RKO (cell line): ENCODE data around the gene DHCR7.
A peak's percentile ranks its signal among the peaks of the same experiment; 100 is the strongest.

Experiments
- DNase-seq: peaks from one replicate; pipeline ENCODE4 v3.0.0-alpha.2; 2016; ENCODE audit warnings: low spot score

DHCR7 gene

DNA sequence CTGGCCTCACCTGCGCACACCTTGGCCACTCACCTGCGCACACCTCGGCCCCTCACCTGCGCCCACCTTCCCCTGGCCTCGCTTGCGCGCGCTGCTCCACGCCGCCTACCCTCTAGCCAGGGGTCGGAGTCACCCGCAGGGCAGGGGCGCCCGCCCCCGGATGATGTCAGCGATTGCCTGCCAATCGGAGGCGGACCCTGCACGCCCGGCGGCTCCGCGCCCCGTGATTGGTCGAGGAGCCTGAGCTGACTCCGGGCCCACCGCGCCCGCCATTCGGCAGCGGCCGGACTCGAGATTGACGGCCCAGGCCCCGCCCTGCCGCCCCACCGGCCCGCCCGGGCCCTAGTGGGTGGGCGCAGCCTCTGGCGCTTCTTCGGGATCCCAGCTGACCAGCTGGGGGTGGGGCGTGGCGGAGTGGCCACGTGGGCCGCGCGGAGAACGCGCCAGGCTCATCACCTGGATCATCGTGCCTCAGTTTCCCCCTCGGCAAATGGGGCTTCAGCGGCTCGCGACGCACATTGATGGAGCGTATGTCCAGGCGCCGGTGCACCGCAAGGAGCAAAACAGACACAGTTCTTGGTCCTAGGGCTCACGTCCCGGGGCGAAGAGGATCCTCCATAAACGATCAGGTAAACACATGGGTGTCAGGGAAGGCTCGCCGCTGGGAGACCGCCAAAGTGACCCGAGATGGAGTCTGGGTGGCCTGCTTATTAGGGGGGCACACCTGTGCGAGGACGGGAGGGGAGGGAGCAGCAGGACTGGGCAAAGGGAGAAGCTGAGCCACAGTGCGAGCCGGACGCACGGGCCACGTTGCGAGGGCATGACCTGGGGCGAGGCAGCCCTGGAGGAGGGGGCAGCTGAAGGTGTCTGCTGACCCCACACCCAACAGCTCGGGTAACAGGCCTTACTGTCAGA is at the start of gene DHCR7:
TSS of gene DHCR7 (minus strand) at position 137 of the 915 bp plus-strand sequence. CDS start 3,441 bp downstream, outside the sequence.
- DNase-seq, result peak; percentile 95

DNA sequence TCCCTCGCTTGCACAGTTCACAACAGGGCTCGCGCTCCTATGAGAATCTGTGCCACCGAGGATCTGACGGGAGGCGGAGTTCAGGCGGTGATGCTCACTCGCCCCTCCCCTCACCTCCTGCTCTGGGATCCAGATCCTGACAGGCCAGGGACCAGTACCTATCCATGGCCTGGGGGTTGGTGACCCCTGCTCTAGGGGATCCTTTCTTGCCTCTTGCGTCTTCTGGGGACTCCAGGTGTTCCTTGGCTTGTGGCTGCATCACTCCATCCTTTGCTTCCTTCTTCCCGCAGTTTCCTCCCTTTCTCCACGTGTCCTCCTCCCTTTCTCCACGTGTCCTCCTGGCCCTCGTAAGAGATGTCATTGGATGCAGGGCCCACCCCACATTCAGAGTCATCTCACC is 48.2 kb upstream of the DHCR7 start:
- DNase-seq, result no peak

DNA sequence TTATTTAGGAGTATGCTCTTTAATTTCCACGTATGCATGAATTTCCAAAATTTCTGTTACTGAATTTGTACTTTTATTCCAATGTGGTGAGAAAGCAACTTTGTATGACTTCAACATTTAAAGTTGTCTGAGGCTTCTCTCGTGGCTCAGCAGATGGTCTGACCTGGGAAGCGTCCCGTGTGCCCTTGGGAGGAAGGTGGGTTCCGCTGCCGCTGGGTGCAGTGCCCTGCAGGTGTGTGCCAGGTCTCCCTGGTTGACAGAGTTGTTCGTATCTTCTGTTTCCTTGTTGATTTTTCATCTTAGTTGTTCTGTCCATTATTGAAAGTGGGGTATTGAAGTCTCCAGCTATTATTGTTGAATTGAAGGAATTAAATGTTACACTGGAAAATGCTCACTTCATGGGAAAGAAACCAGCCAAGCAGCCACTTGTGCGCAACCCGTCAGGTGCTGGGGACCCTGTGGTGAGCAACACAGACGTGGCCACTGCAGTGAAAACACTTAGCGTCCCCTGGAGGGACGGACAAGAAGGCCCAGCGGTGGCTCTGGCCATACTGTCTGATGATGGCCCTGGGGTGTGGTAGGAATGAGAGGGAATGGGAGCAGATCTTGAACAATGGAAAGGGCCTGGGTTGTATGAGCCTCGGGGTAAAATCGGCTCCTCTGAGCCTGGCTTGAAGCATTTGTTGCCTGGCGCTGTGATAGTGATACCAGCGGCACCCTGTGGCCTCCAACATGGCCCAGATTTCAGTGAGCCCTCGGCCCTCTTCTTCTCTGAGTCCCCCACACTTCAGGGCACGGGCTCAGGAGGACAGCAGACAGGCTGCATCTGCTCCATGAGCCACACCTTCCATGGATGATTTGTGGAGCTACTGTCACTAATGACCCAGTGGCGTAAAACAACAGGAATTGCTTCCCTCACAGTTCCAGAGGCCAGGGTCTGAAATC is 47.4 kb upstream of the DHCR7 start:
- DNase-seq, result no peak

DNA sequence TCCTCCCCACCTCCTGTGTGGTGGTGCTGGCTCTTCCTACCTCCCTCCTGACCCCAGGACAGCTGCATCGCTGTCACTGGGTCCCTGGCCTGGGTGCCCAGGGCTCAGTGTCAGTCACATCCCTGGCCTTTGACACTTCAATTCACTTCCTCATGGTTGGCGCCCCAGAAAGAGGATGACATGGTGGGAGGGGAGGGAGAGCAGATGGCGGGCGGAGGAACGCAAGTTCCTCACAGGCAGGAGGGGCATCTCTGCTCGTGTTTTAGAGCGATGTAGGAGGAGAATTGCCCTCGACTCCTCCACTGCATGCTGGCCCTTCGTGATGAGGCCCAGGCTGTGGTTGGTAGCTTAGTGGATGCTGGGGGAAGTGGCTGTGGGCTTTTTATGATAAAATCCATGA is 43.7 kb upstream of the DHCR7 start:
- no peak for DNase-seq

DNA sequence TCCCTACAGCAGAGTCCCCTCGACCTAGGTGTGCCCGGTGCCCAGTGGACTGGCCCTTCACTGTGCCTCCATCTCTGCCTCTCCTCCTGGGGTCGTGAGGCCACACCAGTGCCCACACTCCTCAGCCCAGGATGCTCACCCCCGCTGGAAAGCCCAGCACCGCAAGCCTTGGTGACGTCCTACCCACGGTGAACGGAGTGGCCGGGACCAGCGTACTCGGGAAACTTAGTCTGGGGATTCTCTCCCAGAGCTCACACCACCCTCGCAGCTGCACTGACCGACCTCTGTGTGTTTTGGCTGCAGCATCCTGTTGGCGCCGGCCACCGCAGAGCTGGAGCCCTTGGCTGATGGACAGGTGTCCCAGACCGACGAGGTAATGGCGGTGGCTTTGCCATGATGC is 43.3 kb upstream of the DHCR7 start:
- no peak for DNase-seq

DNA sequence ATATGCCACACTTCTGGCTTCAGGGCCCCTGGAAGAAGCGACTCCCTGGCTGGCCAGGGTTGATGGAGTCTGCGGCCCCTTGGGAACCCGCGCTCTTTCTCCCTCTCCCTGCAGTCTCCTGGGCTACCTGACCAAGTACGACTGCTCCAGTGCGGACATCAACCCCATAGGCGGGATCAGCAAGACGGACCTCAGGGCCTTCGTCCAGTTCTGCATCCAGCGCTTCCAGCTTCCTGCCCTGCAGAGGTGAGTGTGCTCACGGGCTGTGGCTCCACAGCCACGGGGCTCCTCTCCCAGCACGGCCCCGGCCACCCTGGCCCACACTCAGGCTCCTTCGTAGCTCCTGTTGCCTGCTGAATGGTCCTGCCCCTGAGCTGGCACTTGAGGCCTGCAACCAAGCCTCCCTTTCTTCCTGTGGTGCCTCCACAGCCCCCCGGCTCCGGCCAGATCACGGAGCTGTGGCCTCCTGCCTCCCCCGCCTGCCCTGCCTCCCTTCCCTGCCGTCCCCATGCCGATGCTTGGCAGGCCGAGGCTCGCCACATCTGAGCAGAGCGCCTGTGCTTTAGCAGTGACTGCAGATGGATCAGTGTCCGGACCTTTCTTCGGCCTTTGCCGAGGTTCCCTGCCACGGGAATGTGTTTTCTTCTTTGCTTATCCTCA is 42.7 kb upstream of the DHCR7 start:
- DNase-seq, result no peak

GRCh38 chr11:71490044-71490730 is 42.0 kb upstream of the DHCR7 start:
- no peak for DNase-seq

GRCh38 chr11:71489311-71490043 is 41.3 kb upstream of the DHCR7 start:
- no peak for DNase-seq

DNA sequence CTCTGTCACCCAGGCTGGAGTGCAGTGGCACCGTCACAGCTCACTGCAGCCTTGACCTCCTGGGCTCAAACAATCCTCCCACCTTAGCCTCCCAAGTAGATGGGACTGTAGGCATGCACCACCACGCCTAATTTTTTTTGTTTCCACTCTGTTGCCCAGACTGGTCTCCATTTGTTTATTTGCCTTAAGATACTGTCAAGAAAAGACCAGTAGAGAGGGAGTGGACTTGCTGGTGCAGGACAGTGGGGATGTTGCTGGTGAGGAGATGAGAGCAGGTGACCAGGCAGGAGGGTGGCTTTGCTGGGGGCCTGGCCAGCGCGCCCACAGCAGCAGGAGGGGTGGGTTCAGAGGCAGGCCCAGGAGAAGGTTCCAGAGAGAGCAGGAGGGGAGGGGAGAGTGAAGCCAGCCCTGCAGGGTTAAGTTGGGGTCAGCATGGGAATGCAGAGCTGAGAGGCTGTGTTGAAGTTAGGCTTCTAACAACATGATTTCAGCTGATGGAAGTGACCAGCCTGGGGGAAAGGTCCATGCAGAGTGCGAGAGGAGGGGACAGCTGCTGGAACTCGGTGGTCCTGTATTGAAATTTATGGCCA is 40.6 kb upstream of the DHCR7 start:
- DNase-seq, result no peak

DNA sequence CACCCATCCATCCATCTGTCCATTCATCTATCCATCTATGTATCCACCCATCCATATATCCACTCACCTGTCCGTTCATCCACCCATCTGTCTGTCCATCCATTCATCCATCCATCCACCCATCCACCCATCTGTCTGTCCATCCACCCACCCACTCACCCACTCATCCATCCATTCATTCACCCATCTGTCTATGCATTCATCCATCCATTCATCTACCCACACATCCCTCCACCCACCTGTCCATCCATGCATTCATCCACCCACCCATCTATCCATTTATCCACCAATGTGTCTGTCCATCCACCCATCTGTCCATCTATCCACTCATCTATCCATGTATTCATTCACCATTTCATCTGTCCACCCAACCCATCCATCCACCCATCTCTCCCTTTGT is 38.1 kb upstream of the DHCR7 start:
- no peak for DNase-seq

- no peak for DNase-seq
Observed at GRCh38 chr11:71485466-71485865, 37.3 kb upstream of the DHCR7 start.

DNA sequence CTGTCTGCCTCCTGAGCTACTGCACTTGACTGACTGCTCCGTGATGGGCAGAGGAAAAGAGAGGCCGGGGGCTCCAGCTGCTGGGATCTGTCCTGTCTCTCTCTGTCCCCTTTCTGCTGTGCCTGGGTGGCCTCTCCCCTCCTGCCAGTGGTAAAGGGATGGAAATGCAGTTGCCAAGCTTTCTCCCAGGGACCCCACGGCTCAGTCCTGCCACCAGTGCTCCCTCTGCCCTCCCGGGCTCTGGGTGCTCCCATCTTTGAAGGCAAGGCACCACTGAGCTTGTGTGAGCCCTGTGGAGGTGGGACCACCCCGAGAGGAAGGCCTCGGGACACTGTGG is 36.8 kb upstream of the DHCR7 start:
- DNase-seq, result no peak

GRCh38 chr11:71484248-71485062 is 36.3 kb upstream of the DHCR7 start:
- DNase-seq, result no peak

- no peak for DNase-seq
Observed at GRCh38 chr11:71483692-71484091, 35.5 kb upstream of the DHCR7 start.

GRCh38 chr11:71482746-71483364 is 34.7 kb upstream of the DHCR7 start:
- DNase-seq, result no peak

DNA sequence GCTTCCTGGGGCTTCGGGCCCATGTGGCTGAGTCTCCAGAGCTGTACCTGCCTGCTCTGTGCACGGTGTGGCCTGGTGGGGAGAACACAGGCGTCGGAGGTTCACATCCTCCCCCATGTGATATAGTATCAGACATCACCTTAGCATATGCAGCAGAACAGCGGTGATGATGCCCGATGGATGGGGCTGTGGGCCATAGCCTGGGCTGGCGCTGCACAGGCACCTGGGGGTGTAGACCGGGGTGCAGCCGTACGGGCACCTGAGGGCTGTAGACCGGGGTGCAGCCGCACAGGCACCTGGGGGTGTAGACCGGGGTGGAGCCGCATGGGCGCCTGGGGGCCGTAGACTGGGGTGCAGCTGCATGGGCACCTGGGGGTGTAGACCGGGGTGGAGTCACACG is 34.0 kb upstream of the DHCR7 start:
- no peak for DNase-seq

DNA sequence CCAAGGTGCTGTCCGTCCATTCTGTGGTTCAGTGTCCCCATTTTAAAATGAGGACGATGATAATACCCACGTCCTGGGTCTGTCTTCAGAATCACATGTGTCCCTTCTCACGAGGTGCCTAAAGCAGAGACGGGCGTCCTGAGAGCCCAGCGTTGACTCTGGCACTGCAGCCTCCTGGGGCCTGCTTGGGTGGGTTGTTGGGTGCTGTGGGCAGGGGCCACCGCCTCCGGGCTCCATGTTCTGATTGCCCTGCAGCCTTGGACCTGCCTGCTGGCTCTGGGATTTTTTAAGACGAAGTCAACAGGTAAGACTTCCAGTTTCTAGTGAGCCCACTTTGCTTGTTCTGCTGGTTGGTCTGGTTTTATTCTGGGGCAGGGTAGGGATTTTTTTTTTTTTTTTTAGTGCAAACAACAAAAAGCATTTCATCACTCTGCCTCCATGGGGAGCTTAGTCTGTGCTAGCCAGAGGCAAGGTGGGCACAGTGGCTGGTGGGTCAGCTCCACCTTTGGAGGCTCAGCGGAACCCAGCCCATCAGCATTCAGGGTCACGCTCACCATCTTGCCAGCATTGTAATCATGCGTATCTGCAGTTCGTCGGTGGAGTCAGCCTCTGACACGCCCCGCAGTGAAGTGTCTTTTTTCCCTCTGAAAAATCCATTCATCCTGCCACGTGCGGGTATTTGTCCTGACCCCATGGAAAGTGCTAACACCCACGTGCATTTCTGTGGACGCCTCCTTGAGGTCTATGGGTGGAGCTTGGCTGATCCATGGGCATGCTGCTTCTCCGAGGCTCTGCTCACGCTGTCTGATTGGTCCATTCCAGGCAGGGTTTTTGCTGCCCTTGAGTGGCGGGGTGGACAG is 33.1 kb upstream of the DHCR7 start:
- DNase-seq, result no peak

GRCh38 chr11:71478528-71478840 is 30.3 kb upstream of the DHCR7 start:
- DNase-seq, result no peak
